T-helper 1 cell treated with Interleukin-12 subunit alpha and Interleukin-12 subunit beta and Interleukin-4 antibody, amounts not matched to agents 30 ng/mL and 1 ng/mL, for 36 hours (primary cell): ENCODE data around the gene SYNE4. TPM values are rescaled to one million over a fixed set of nuclear protein-coding genes. Genes with fewer than 3 reads are reported as not detected.
"Not testable (repeated sequence)": the region's sequence is repeated elsewhere in the genome, so short reads cannot be mapped to it uniquely, and the experiment has no call there.

Source experiments
- intact Hi-C: fragments of 100-400 bp; cut with micrococcal nuclease; formaldehyde crosslinking; loops from one replicate; pipeline ENCODE4 v1.15.1; 2024
- total RNA-seq: library from RNA; stranded (reverse); gene quantifications from 2 replicates; pipeline ENCODE4 v1.2.3, GENCODE V29; 2022

The SYNE4 gene
- total RNA-seq, 1 donor from 2014 or later = 2.6 TPM

GRCh38 chr19:35959040-35959967 is 49.3 kb downstream of the SYNE4 start:
- intact Hi-C loops = loop anchor here (1.0 kb wide), 3 partner anchors 36 to 95 kb away; partner anchors contain the start of genes ALKBH6, SDHAF1, THAP8 and WDR62

- intact Hi-C loops = loop anchor here (1.0 kb wide), 3 partner anchors 37 to 96 kb away; partner anchors contain the start of genes ALKBH6, SDHAF1, THAP8 and WDR62
Measured at GRCh38 chr19:35958660-35959039, 50.0 kb downstream of the SYNE4 start.

- intact Hi-C loops = not testable (repeated sequence)
Measured at GRCh38 chr19:35957411-35957810, 51.2 kb downstream of the SYNE4 start.

- intact Hi-C loops = no loop called here
Measured at GRCh38 chr19:35955881-35956634, 52.6 kb downstream of the SYNE4 start.

Other genes with a start within 250 kb of the SYNE4 start
- gene ARHGAP33, start 233.2 kb downstream of the SYNE4 start, total RNA-seq = 43.7 and 55.9 TPM in 2 replicates
- gene PRODH2, start 196.0 kb downstream of the SYNE4 start, total RNA-seq = not detected in 2 replicates
- gene NPHS1, start 156.3 kb downstream of the SYNE4 start, total RNA-seq = not detected in 2 replicates
- gene KIRREL2, start 151.9 kb downstream of the SYNE4 start, total RNA-seq = 3.0 and 3.3 TPM in 2 replicates
- 1.7 and 3.6 TPM in 2 replicates for gene APLP1, start 140.2 kb downstream of the SYNE4 start, total RNA-seq
- gene NFKBID, start 108.3 kb downstream of the SYNE4 start, total RNA-seq = 54.0 and 63.1 TPM in 2 replicates
- 101 and 108 TPM in 2 replicates for gene HCST, start 106.3 kb downstream of the SYNE4 start, total RNA-seq
- gene TYROBP, start 100.5 kb downstream of the SYNE4 start, total RNA-seq = not detected in 2 replicates
- 13.1 and 14.7 TPM in 2 replicates for gene LRFN3, start 72.4 kb downstream of the SYNE4 start, total RNA-seq
- gene SDHAF1, start 13.6 kb downstream of the SYNE4 start, total RNA-seq = 16.8 and 17.4 TPM in 2 replicates
- 49.1 and 52.2 TPM in 2 replicates for gene ALKBH6, start 5.4 kb upstream of the SYNE4 start, total RNA-seq
- 3.4 and 3.8 TPM in 2 replicates for gene CLIP3, start 24.1 kb upstream of the SYNE4 start, total RNA-seq
- gene THAP8, start 45.5 kb upstream of the SYNE4 start, total RNA-seq = 2.6 and 3.5 TPM in 2 replicates
- gene WDR62, start 46.1 kb upstream of the SYNE4 start, total RNA-seq = 20.3 and 21.7 TPM in 2 replicates
- gene OVOL3, start 102.3 kb upstream of the SYNE4 start, total RNA-seq = not detected in 2 replicates
- gene POLR2I, start 106.1 kb upstream of the SYNE4 start, total RNA-seq = 47.8 and 53.4 TPM in 2 replicates
- 198 and 205 TPM in 2 replicates for gene TBCB, start 106.7 kb upstream of the SYNE4 start, total RNA-seq
- gene CAPNS1, start 131.3 kb upstream of the SYNE4 start, total RNA-seq = 439 and 454 TPM in 2 replicates
- gene COX7A1, start 143.6 kb upstream of the SYNE4 start, total RNA-seq = not detected in 2 replicates
- 2.2 and 2.5 TPM in 2 replicates for gene ZNF565, start 205.9 kb upstream of the SYNE4 start, total RNA-seq
- 57.8 and 60.7 TPM in 2 replicates for gene ZNF146, start 206.3 kb upstream of the SYNE4 start, total RNA-seq